Stimulated activated CD8-positive, alpha-beta memory T cell treated with anti-CD3 and anti-CD28 coated beads, Interleukin-2, amount 100 ng/mL, for 1 hour (primary cell): ENCODE results near the gene ABCD2.
"Not testable (repeated sequence)": the region's sequence is repeated elsewhere in the genome, so short reads cannot be mapped to it uniquely, and the experiment has no call there.

Source experiments
- DNase-seq, 2 donors: peaks; one replicate each; pipeline ENCODE4 v3.0.0-alpha.2; 2020; ENCODE audit warnings: low read depth in 2 of 2

Gene ABCD2

DNA sequence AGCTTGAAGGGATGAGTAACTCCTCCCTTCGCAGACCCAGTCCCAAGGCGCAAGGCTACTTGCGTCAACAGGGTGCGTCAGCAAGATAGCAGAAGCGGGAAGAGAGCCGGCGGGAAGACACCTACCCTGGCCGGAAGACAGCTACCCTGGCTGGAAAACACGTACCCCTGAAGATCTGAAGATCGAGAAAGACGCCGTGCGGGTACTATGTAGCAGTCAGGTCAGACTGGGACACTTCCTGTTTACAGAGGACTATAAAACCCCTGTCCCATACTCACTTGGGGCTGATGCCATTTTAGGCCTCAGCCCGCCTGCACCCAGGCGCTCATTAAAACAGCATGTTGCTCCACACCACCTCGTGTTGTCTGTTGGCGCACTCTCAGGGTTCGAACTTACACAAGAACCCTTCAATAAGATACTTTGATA lies 80.9 kb downstream of the ABCD2 start:
- DNase-seq, result no peak

DNA sequence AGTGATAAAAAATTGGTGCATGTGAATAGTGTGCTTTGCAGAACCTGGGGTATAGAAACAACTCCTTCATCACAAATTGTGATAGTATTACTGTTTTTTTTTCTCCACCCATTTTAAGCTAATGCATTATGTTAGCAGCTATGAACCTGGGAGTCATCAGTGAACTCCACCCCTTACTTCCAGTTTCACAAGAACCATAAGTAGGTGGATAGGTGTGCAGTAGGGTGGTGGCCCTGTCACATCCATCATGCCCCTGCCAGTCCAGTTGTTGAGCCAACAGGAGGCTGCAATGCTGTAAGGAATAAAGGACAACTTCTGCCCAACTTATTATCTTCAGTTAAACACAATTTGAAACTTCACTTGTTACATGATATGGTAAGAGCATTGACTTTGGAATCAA lies 85.7 kb downstream of the ABCD2 start:
- DNase-seq, result no peak

DNA sequence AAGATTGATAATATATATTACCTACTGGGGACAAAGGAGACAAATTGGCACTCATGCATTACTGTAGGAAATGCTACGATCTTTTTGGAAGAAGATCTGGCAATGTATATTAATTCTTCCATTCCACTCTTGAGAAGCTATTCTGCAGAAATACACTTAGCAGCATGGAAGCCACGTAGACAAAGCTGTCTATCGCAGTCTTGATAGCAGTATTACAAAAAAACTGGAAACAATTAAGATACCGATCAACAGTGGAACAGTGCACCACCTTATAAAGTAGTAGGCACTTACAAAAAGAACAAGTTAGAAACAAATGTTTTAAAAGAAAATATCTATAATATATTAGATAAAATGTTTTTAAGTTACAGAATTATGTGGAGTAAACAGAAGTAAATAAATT lies 87.2 kb downstream of the ABCD2 start:
- DNase-seq, result no peak

DNA sequence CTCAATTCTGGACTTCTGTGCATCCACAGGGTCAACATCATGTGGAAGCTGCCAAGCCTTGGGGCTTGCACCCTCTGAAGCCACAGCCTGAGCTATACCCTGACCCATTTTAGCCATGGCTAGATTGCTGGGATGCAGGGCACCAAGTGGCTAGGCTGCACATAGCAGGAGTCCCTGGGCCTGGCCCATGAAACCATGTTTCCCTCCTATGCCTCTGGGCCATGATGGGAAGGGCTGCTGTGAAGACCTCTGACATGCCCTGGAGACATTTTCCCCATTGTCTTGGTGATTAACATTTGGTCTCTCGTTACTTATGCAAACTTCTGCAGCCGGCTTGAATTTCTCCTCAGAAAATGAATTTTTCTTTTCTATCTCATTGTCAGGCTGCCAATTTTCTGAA lies 92.6 kb downstream of the ABCD2 start:
- DNase-seq, result no peak

DNA sequence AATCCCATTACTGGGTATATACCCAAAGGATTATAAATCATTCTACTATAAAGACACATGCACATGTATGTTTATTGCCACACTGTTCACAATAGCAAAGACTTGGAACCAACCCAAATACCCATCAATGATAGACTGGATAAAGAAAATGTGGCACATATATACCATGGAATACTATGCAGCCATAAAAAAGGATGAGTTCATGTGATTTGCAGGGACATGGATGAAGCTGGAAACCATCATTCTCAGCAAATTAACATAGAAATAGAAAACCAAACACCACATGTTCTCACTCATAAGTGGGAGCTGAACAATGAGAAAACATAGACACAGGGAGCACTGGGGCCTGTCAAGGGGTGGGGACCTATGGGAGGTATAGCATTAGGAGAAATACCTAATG lies 97.4 kb downstream of the ABCD2 start:
- DNase-seq, result not testable (repeated sequence)

DNA sequence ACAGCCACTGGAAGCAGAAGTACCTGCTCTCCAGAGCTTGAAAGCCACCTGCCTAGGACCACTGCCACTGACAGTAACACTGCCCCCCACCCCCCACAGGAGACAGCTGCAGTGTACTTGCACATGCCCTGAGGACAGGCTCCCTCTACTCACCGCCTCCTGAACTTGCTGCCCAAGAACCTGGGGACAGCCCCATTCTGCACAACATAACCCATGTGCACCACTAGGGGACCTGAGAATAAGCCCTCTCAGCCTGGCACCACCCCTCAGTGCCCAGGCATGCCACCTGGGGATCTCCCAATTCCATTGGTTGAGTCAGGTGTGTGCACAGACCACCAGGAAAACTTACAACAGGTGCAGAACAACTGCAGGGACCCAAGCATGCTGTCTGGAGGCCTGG lies 109.6 kb downstream of the ABCD2 start:
- no peak for DNase-seq

DNA sequence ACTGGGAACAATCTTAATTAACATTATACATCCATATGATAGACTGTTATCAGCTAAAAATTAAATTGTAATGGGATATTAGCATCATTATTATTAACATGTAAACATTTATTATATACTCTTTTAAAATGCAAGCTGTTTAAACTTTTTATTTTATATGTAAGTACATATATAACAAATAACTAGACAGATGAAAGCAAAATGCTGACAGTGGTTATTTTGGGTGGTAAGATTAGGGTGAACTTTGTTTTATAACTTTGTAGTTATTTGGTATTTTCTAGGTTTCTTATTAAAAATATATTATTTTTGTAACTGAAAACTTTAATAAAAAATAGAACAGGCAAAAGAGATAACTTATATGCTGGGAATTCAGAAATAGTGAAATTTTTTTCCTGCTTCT lies 114.0 kb downstream of the ABCD2 start:
- DNase-seq, result no peak

DNA sequence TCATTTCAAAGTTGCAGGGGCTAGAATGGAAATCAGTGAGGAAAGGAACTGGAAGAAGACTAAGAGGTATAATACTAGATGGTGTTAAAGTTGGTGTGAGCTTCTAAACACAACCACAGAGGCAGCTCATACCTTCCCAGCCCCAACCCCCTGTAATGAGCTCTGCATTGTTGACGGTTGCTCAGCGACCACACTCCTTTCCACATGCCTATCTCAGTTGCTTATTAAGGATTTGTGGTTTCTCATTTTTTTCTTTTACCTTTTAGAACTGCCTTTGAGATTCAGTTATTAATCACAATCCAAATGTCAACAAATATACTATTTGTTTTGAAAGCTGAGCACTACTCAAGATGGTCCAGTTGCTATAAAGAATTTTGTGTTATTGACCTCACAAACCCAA lies 114.6 kb downstream of the ABCD2 start:
- no peak for DNase-seq

DNA sequence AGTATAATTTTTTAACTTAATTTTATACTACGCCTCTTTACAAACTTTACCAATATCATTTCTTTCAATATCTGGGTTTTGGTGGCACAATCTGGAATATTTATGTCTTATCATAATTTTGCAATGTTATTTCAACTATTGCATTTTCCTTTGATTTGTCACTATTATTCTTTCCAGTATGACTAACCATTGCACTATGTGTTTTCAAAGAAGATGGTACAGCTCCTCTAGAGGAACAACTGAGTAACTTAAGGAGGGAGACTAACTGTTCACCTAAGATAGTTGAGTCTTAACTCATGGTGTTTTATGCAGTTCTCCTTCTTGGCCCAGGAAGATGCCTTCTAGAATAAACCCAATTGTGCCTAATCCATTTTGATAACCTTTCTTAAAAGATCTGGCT lies 116.2 kb downstream of the ABCD2 start:
- no peak for DNase-seq

DNA sequence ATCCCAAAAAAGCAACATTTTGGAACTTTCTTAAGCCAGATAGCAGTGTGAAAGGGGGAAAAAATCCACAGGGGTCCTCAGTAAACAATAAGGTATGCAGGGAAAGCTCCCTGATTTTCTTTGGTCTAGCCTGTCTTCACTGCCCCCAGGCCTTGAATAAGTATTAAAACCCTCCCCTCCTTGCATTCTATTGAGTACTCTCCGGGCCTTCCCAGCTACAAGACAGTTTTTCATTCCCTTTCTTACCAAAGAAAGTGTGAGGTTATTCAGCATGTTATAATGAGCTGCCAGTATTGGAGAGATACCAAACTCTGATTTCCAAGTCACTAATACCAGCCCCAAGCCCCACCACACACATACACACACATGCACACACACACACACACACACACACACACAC lies 116.9 kb downstream of the ABCD2 start:
- DNase-seq, result no peak
